Erythroblast (primary cell): Measurements from ENCODE around the gene POC1B.

Experiments used
- DNase-seq, 2 experiments: peaks; one replicate each; lab custom pipeline; 2025; lab: John Stamatoyannopoulos, UW
- GATA1 ChIP-seq: IDR thresholded peaks from 2 replicates; pipeline ENCODE4 v1.6.1; 2011; ENCODE audit warnings: low read depth, mild to moderate bottlenecking, control low read depth, low read length, moderate library complexity
- POLR2A ChIP-seq: IDR thresholded peaks from 2 replicates; pipeline ENCODE4 v1.6.1; 2011; ENCODE audit warnings: mild to moderate bottlenecking, low read length

Gene POC1B

DNA sequence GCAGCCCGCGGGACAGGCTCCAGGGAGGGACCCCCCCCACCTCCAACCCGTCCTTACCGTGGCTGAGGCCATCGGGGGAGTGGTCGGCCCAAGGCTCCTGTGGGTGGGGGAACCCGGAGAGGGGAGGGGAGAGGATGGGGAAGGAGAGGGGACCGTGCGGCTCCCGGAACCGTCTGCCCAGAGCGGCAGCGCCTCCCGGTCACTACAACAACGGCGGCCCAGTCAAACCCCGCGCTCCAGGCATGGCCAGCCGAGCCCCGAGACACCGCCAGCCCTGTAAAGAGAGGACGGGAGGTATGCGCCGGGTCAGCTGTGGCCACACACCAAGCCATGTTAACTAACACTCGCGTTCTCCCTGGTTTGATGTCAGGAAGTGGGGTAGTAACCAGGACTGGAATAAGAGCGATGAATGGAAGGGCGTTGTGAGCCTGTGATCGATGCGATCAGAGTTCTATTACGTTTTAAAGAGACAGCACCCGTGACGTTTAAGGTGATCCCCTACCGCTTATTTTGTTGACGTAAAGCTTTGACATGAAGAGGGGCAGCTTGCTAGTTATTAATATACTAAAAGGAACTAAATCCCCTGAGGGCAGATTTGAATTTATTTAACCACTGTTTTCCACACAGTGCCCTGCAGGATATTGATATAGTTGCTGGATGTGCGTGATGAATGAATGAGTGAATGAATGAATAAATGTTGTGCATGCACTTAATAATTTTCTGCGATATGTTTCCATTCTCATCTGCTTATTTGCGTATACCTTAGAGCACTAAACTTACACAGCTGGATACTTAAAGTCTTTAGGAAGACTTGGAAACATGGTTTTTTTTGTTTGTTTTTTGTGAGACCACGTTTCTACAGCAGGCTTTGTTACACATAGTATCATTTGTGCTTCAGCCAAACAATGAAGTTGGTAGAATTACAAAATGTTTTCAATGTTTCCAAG is at the start of gene POC1B:
Gene POC1B, minus strand, starts transcription at position 224 of the 947 bp plus-strand sequence. Its CDS starts 152 bp downstream, at position 72.
- DNase-seq = peak; percentile 87 to 89
- TF ChIP-seq POLR2A (peak; percentile 68), GATA1 (no peak)

DNA sequence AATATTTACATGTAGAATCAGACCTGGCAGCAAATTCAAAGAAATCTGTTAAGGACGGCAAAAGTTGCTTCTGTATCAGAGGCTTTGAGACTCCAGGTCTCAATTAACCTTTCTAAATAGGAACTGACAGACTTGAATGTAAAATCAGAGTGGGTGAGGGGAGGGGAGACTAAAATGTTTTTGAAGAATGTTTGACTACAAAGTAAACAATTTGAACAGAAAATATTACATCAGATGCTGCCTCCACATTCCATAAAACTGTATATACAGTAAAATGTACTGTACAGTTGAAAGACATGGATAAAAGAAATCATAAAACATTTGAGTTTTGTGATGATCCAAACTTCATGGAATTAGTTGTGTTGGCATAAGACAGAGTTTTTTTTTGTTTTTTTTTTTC is 49.5 kb upstream of the POC1B start:
- TF ChIP-seq GATA1 = no peak
- TF ChIP-seq POLR2A = no peak
- peak in 1 of 2 experiments; percentile 47 for DNase-seq

DNA sequence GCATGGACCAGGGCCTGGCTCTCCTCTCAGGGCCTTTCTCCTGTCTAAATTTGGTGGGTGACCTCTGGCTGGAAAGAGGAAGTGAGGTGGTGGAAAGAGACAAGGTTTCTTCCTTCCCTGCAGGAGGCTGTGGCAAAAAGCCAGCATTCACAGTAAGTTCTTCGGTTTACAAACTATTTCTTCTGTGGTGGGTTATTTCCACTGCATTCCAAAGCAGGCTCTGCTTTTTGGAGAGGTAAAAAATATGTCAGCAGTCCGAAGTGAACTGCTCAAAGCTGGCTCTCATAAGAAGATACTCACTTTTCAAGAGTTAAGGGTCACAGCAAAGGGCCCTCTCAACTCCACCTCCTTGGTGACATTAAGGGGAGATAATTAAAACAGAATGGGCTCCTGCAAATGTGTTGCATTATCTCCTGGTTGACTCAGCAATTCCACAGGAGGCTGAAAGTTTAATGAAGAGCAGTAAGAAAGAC is 48.9 kb upstream of the POC1B start:
- DNase-seq = peak; percentile 78 to 83
- TF ChIP-seq GATA1 = no peak
- no peak for TF ChIP-seq POLR2A

DNA sequence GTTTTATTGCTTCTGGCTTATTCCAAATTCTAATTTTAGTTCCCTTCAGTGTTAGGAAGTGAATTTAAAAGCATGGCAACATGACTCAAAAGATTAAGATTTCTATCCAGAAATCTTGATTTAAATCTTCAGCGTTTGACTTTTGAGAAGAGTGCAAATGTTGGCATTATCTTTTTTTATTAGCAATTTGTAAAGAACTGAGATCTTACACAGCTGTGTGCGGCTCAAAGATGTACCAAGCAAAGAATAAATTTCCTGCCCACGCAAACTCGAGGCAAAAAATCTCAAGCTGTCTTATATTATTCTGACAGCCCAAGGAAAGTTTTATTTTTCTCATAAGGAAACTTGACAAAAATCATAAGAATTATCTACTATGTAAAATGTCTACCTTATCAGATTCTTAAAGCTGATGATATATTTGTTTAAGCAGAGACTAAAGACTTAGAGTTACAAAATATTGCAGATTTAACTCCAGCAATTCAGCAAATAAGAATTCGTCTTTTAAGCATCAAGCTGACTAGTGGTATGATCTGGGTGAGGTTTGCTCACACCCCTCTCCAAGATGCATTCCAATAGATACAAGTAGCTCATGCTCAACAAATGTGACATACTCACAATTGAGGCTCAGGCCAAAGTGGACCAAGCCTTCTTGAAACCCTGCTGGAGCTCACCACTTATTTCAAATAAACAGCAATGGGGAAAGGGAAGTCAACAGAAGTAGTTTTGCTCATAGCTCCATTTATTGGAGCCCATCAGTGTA is 47.4 kb upstream of the POC1B start:
- no peak for TF ChIP-seq GATA1
- DNase-seq = no peak

DNA sequence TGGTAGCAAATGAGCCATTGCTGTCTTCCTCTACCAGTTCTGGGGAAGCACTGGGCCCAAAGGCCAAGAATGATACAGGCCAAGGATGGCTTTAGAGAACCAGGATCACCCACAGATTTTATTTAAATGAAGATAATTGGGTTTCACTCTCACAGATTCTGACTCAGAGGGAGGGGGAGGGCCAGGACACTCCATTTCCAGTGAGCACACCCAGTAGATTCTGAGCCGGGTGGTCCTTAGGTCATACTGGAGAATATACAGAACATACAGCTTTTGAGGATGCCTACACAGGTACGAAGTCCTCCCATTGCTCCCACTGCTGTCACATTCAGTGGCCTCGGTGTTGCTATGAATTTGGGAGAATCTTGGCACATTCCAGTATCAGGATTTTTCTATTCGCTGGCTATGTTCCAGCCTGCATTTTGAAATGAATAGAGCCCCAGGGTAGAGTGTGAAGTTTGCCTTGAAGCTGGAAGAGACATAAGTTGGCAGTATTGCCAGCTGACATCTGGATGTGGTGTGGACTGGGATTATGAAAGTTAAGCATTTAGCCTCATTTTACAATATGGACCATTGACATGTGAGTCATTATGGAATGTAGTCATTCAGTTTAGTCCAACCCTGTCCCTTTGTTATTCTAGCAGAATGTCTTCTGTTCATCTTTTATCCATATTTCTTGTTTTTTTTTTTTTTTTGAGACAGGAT is 45.8 kb upstream of the POC1B start:
- DNase-seq = no peak
- no peak for TF ChIP-seq GATA1
- no peak for TF ChIP-seq POLR2A

DNA sequence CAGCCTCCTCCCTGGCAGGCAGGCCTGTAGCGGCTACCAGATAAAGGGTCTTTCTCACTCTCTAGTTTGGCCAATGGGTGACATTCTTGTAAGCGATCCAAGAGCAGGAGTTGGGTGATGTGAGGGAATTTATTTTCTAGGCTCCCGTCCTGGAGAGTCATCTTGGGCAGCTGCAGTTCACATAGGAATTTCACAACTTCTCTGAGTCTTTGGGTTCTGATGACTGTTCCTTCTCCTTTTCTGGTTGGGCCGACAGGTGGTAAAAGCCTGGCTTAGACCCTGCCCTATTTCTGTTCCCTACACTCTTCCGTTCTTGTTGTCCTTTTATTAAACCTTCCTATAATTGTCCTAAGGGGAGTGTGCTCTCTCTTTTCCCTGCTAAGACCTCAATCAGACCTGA is 42.6 kb upstream of the POC1B start:
- no peak for TF ChIP-seq GATA1
- no peak for TF ChIP-seq POLR2A

DNA sequence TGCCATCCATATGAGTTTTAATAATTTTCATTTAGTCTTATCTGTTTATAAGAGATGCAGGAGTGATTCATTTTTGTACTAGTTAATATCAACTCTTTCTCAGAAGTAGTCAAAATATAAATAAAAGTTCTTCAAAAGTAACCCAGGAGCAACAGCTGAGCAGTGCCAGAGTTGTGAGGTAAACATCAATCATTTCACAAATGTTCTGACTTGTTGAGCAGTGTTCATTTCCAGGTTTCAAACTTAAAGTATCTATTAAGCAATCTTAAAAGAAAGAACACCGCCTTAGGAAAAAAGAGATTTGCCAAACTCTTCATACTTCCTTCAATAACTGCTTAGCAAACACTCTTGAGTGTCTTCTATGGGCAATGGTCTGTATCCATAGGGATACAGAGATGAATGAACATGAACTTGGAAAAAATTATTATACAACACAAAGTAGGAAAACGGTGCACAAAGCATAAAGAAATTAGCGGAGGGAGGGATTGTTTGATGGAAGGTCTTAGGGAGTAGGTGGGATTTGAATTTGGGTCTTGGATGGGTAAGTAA is 41.9 kb upstream of the POC1B start:
- DNase-seq = no peak
- no peak for TF ChIP-seq GATA1
- TF ChIP-seq POLR2A = no peak

More for the DNA sequence above, 42.6 kb upstream of the POC1B start:
- no peak for DNase-seq

DNA sequence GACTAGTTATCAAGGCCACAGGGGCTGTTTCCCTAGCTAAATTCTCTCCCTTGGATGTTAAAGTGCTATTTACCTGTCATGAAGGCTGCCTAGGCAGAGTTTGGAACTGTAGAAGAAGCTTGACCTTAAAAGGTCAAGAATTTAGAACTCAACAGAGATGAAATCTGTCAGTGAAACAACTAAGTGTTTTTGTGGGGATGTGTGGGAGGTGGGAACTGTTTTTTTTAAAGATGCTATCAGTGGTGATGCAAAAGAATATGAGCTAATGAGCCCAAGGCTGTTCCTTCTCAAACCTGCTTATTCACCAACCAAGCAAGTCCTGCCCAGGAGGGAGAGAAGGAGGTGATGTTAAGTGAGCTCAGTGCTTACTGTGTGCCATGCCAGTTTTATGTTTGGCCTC is 40.8 kb upstream of the POC1B start:
- TF ChIP-seq GATA1 (no peak), POLR2A (no peak)
- peak in 1 of 2 experiments; percentile 47 for DNase-seq

DNA sequence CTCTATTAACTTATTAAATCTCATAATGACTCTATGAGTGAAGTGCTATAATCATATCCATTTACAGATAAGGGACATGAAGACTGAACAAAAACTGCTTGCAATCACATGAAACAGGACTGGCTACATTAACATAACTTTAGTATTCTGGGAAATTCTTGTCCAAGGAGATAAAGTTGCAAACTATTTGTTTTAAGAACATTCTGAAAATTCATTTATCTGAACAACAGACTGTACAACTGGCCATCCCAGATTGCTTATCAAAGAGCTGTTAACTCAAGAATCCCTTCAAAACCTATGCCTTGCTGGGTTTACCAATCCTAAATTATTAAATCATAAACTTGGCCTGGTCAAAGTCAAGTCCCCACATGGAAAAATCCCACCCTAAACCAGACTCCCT is 39.2 kb upstream of the POC1B start:
- TF ChIP-seq GATA1 = no peak
- TF ChIP-seq POLR2A = no peak
- DNase-seq = peak in 1 of 2 experiments; percentile 21

DNA sequence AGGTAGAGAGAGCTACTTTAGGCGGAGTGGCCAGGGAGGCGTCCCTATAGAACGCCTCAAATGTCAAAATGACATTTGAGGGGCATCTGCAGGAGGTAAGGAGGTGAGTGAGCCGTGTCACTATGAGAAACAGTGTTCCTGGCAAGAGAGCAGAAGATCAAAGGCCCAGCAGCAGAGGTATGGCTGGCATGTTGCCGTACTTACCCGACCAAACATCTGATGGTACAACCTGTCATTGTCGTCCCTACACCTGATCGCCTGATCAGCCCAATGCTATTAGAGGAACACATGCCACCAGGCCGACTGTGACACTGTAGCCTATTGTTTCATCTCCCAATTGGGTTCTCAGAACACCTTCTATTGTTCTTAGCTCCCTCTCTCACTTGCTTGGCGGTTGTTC is 33.9 kb upstream of the POC1B start:
- DNase-seq = no peak
- TF ChIP-seq GATA1 = no peak
- TF ChIP-seq POLR2A = no peak

DNA sequence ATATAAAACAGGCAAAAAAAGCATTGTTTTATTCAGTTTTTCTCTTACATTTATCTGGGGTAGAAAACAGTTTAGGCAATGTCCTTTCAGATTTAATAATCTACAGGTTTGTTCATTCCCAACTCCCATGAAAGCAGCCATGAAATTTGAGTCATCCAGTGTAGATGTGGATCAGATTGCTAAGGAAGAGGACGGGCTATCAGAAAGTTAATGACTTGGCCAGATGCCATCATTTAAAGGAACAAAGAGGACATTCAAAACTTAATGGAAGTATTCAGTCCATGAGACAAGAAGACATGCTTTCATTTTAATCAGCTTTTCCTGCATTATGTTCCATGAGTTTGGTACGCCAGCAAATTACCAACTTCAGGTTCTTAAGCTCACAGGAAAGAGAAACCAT is 31.1 kb upstream of the POC1B start:
- TF ChIP-seq GATA1 = no peak
- TF ChIP-seq POLR2A = no peak
- no peak for DNase-seq

DNA sequence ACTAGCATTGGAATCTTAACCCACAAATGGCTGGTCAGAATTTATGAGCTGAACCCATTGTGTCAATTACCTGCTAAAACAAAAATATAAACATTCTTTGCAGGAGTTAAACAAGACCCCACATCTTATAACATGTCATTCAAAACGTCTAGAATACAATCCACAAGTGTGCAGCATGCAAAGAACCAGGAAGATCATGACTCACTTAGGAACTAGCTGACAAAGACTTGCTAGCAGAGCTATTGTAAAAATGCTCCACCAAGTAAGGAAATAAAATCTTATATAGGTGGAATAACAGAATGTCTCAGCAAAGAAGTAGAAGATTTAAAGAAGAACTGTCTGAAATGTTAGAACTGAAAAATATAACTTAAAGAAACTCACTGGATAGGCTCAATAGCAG is 26.5 kb upstream of the POC1B start:
- TF ChIP-seq POLR2A (no peak), GATA1 (no peak)
- no peak for DNase-seq

DNA sequence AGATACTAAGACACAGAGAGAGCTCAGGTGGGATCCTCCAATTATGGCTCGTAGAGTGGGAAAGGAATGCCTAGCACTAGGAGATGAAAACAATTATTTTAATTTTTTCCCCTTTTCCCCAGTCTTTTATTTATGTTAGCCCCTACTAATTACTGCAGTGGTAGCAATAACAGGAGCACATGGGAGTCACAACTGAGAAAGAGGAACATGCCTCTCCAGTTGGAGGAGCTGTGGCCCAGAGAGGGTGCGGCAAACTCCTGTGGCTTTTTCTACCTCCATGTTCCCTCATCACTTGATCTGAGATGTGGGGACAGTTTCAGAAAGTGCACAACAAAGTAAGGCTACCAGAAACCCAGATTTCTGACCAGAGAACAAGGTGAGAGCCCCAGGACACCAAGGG is 25.9 kb upstream of the POC1B start:
- TF ChIP-seq GATA1 = no peak
- TF ChIP-seq POLR2A = no peak
- DNase-seq = no peak

DNA sequence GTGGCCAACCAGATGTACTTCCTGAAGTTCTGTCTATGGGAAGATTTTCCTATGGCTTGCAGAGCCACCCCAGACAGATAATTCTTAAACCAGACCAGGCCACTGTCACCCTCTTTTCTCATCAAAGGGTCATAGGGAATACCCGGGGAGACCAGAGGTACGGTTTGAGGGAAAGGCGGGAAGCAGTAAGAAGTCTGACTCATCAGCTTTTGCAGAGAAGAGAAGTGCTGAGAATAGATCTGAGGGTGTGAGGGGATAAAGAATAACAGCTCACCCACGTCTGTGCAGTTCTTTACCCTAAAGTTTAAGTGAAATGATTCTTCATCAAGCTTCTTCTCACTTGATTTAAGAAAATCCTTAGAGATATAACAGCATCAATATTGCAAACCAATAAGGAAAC is 21.3 kb upstream of the POC1B start:
- TF ChIP-seq POLR2A (no peak), GATA1 (no peak)
- DNase-seq = no peak
